ENCODE measurements around the gene UBA5.

UBA5 gene

DNA sequence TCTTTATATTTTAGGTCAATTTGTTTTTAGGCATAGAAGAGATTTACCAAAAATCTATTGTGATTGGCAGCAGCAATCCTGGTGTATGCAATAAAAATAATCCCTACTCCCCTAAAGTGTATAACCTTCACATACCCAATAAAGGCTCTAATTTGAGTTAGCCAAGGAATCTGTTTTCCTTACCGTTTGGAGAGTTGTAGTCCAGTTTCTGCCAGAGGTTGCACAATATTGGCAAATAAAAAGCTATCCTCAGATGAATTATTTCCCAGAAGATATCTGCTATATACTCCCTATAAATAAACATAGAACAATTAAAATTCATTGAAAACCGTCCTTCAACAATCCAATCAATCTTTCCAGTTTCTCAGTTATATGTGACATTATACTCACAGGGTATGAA, 32.0 kb upstream of the UBA5 start:
- TF ChIP-seq TCF12 (IDR thresholded peaks at IDR 0.05; ENCODE audit: low read depth) (no peak), TEAD4 (IDR thresholded peaks at IDR 0.05) (no peak), EP300 (IDR thresholded peaks at IDR 0.05; ENCODE audit: borderline replicate concordance) (no peak), RAD21 (IDR thresholded peaks at IDR 0.05; ENCODE audit: low read depth) (no peak), NFIC (IDR thresholded peaks at IDR 0.05) (no peak), CREB1 (IDR thresholded peaks at IDR 0.05; ENCODE audit: low read depth) (no peak), ZBTB7A (IDR thresholded peaks at IDR 0.05; ENCODE audit: low read depth) (no peak), CEBPB (IDR thresholded peaks at IDR 0.05) (no peak)
- TF ChIP-seq, protein P1, sequence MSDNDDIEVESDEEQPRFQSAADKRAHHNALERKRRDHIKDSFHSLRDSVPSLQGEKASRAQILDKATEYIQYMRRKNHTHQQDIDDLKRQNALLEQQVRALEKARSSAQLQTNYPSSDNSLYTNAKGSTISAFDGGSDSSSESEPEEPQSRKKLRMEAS (IDR thresholded peaks at IDR 0.05): no peak
- TF ChIP-seq, protein P2, sequence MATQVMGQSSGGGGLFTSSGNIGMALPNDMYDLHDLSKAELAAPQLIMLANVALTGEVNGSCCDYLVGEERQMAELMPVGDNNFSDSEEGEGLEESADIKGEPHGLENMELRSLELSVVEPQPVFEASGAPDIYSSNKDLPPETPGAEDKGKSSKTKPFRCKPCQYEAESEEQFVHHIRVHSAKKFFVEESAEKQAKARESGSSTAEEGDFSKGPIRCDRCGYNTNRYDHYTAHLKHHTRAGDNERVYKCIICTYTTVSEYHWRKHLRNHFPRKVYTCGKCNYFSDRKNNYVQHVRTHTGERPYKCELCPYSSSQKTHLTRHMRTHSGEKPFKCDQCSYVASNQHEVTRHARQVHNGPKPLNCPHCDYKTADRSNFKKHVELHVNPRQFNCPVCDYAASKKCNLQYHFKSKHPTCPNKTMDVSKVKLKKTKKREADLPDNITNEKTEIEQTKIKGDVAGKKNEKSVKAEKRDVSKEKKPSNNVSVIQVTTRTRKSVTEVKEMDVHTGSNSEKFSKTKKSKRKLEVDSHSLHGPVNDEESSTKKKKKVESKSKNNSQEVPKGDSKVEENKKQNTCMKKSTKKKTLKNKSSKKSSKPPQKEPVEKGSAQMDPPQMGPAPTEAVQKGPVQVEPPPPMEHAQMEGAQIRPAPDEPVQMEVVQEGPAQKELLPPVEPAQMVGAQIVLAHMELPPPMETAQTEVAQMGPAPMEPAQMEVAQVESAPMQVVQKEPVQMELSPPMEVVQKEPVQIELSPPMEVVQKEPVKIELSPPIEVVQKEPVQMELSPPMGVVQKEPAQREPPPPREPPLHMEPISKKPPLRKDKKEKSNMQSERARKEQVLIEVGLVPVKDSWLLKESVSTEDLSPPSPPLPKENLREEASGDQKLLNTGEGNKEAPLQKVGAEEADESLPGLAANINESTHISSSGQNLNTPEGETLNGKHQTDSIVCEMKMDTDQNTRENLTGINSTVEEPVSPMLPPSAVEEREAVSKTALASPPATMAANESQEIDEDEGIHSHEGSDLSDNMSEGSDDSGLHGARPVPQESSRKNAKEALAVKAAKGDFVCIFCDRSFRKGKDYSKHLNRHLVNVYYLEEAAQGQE (IDR thresholded peaks at IDR 0.05; ENCODE audit: low read depth): no peak
- TF ChIP-seq, protein P3, sequence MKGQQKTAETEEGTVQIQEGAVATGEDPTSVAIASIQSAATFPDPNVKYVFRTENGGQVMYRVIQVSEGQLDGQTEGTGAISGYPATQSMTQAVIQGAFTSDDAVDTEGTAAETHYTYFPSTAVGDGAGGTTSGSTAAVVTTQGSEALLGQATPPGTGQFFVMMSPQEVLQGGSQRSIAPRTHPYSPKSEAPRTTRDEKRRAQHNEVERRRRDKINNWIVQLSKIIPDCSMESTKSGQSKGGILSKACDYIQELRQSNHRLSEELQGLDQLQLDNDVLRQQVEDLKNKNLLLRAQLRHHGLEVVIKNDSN (IDR thresholded peaks at IDR 0.05): no peak

DNA sequence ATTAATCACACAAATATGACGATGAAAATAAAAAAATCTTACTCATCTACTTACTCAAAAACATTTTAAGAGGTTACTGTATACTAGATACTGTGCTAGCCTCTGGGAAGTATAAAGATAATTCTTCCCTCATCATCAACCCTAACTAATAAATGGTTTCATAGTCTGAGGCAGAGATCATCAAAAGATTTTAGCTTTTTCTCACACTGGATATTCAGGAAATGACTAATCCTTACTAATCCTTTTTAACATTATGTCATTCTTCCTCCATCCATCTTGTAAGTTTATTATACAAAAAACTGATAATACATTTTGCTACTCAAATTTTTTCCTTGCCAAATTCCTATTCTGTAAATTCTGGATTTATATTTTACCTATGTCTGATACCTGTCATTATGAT, 30.2 kb upstream of the UBA5 start:
- no peak for TF ChIP-seq TAF1 (IDR thresholded peaks at IDR 0.05; ENCODE audit: low read depth)
- TF ChIP-seq, protein P1 (IDR thresholded peaks at IDR 0.05): no peak
- TF ChIP-seq EGR1 (IDR thresholded peaks at IDR 0.05): no peak
- TF ChIP-seq EP300 (IDR thresholded peaks at IDR 0.05; ENCODE audit: borderline replicate concordance): no peak
- TF ChIP-seq, protein P2 (IDR thresholded peaks at IDR 0.05; ENCODE audit: low read depth): no peak
- TF ChIP-seq CREB1 (IDR thresholded peaks at IDR 0.05; ENCODE audit: low read depth): no peak
- TF ChIP-seq RAD21 (IDR thresholded peaks at IDR 0.05; ENCODE audit: low read depth): no peak
- no peak for TF ChIP-seq TCF12 (IDR thresholded peaks at IDR 0.05; ENCODE audit: low read depth)
- no peak for TF ChIP-seq YY1 (IDR thresholded peaks at IDR 0.05; ENCODE audit: low read depth)
- TF ChIP-seq NFIC (IDR thresholded peaks at IDR 0.05): no peak
- TF ChIP-seq, protein P3 (IDR thresholded peaks at IDR 0.05): no peak

DNA sequence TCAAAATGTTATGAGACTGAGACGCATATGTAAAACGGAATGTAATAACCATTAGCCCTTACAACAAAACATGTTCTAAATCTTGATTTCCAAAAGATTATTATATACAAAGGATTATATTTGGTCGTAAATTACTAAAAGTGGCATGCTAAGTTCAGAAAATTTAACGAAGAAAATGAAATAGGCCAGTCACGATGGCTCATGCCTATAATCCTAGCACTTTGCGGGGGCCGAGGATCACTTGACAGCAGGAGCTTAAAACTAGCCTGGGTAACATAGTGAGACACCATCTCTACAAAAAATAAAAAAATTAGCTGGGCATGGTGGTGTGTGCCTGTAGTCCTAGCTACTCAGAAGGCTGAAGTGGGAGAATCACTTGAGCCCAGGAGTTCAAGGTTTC, 29.5 kb upstream of the UBA5 start:
- TF ChIP-seq, protein P3 (IDR thresholded peaks at IDR 0.05): no peak
- TF ChIP-seq FOXM1 (IDR thresholded peaks at IDR 0.05; ENCODE audit: borderline replicate concordance, low read depth) (no peak), YY1 (IDR thresholded peaks at IDR 0.05; ENCODE audit: low read depth) (no peak), CREB1 (IDR thresholded peaks at IDR 0.05; ENCODE audit: low read depth) (no peak), TEAD4 (IDR thresholded peaks at IDR 0.05) (no peak), EP300 (IDR thresholded peaks at IDR 0.05; ENCODE audit: borderline replicate concordance) (no peak), TCF12 (IDR thresholded peaks at IDR 0.05; ENCODE audit: low read depth) (no peak), EGR1 (IDR thresholded peaks at IDR 0.05) (no peak), NFIC (IDR thresholded peaks at IDR 0.05) (no peak), RAD21 (IDR thresholded peaks at IDR 0.05; ENCODE audit: low read depth) (no peak), CEBPB (IDR thresholded peaks at IDR 0.05) (no peak), TAF1 (IDR thresholded peaks at IDR 0.05; ENCODE audit: low read depth) (no peak), ZBTB7A (IDR thresholded peaks at IDR 0.05; ENCODE audit: low read depth) (no peak)
- TF ChIP-seq, protein P1 (IDR thresholded peaks at IDR 0.05): no peak
- TF ChIP-seq, protein P2 (IDR thresholded peaks at IDR 0.05; ENCODE audit: low read depth): no peak

DNA sequence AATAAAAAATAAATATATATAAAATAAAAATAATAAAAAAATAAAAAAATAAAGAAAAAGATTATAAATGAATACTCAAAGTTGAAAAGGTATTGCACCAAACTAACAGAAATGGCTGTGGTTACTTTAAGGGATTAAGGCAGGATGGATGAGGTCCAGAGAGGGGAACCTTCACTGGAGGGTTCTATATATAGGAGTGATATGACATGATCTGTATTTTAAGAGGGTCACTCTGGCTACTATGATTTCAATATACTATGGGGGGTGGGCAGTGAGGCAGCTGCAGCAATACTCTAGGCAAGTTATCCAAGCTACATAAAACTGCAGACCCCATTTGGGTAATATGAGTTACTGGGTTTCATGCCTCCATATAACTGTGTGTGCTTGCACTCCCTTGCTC, 25.1 kb upstream of the UBA5 start:
- TF ChIP-seq TAF1 (IDR thresholded peaks at IDR 0.05; ENCODE audit: low read depth) (no peak), NFIC (IDR thresholded peaks at IDR 0.05) (no peak), ZBTB7A (IDR thresholded peaks at IDR 0.05; ENCODE audit: low read depth) (no peak), TCF12 (IDR thresholded peaks at IDR 0.05; ENCODE audit: low read depth) (no peak), CEBPB (IDR thresholded peaks at IDR 0.05) (no peak), CREB1 (IDR thresholded peaks at IDR 0.05; ENCODE audit: low read depth) (no peak), FOXM1 (IDR thresholded peaks at IDR 0.05; ENCODE audit: borderline replicate concordance, low read depth) (no peak), EP300 (IDR thresholded peaks at IDR 0.05; ENCODE audit: borderline replicate concordance) (no peak), EGR1 (IDR thresholded peaks at IDR 0.05) (no peak), TEAD4 (IDR thresholded peaks at IDR 0.05) (no peak), YY1 (IDR thresholded peaks at IDR 0.05; ENCODE audit: low read depth) (no peak), RAD21 (IDR thresholded peaks at IDR 0.05; ENCODE audit: low read depth) (no peak)
- TF ChIP-seq, protein P1 (IDR thresholded peaks at IDR 0.05): no peak
- TF ChIP-seq, protein P3 (IDR thresholded peaks at IDR 0.05): no peak
- TF ChIP-seq, protein P2 (IDR thresholded peaks at IDR 0.05; ENCODE audit: low read depth): no peak
